Pons (tissue), 1 donor: Measurements from ENCODE around the gene STRADB.
"Not testable (repeated sequence)": the region's sequence is repeated elsewhere in the genome, so short reads cannot be mapped to it uniquely, and the experiment has no call there.

Experiments used
- DNase-seq: peaks from one replicate; pipeline ENCODE4 v3.0.0-alpha.2; 2016; ENCODE audit warnings: low spot score

Gene STRADB

DNA sequence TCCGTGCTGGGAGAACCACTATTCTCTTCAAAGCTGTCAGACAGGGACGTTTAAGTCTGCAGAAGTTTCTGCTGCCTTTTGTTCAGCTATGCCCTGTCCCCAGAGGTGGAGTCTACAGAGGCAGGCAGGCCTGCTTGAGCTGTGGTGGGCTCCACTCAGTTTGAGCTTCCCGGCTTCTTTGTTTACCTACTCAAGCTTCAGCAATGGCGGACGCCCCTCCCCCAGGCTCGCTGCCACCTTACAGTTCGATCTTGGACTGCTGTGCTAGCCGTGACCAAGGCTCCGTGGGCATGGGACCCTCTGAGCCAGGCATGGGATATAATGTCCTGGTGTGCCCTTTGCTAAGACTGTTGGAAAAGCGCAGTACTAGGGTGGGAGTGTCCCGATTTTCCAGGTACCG, 21.2 kb upstream of the STRADB start:
- not testable (repeated sequence) for DNase-seq

DNA sequence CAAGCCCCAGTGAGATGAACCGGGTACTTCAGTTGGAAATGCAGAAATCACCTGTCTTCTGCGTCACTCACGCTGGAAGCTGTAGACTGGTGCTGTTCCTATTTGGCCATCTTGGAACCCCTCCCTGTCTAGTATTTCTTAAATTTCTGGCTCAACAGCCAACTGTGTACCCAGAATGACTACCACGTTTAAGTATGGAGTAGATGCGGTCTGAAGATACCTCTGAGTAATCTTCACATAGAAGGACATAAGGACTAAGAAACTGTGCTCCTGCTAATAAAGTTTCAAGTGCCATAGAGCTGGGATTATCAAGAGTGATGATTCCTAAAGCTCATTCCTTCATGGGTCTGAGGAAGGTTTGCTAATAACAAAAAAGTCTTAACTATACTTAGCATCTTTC, 20.7 kb upstream of the STRADB start:
- no peak for DNase-seq

DNA sequence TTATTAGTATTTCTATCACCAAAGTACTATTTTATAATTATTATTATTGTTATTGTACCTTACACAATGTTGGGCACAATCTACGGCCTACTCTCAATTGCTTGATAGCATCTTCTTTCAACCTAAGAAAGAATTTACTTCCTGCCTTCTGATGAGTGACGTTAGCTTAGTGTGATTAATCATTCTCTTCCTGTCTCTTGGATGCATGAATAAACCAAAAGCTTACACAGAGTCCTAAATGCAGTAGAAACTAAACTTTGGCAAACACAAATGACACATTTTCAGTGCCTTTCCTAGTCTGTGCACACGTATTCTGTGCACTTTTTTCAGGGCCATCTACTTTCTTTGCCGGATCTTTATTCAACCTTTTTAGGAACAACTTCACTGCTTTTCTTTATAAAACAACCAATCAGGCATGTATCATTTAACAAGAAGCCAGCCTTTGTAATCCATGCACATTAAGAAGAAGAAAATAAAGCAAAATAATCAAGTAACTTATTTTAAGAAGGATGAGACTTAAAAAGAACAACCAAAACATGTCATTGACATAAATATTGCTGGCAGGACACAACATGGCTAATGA, 19.4 kb upstream of the STRADB start:
- no peak for DNase-seq

DNA sequence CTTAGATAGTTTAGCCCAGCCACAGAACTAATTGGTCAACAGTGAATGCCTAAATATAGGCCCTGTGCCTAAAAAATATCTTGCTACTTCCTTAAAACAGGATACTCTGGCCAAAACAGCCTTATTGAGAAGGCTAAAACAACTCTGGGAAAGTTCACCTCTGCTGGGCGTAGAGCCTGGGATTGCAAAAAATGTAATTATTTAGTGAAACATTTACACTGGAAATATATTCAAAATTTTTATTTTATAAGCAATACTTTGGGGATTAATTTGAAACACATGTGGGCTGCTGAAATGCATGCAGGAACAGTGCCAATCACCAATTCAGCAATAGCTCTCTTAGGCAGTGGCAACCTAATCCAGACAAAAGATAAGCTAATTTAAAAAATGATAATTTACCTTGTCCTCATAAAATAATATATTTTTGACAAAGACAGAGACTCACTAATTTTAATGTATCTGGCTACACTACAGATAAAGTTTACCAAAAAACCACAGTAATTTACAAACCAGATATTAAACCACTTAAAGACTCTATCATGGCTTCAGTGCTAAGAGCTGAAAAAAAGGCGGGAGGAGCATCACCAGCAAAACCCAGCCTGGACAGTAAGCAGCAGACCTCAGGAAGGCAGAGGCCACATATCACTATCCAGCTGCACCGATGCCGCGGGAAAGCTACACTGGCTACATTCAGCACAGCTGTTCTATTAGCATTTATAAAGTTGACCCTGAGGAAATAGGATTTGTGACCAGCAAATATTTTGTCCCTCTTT, 18.7 kb upstream of the STRADB start:
- DNase-seq, result no peak

DNA sequence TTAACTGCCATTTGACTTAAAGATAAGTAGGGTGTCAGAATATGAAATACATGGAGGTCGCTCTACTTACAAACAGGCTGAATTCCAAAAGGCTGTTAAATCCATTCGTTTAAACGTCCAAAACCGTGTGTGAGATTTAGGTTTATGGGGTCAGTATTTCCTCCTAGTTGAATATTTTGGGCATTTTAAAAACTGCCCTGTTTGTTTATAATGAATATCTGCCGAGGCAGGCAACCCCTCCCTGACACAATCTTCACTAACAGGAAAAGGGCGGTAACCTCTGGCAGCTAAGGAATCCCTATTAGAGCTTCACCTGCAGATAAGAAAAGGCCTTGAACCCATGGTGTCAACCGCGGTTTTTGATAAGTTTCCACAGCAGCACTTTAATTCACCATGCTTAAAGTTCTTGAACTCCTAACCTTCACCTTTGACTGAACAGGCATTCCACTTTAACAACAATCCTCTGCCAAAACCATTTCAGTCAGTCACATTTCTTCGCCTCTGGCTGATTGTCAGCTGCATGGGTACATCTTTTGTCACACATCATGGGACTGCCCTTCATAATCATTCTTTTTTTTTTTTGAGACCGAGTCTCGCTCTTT, 18.0 kb upstream of the STRADB start:
- DNase-seq, result no peak

DNA sequence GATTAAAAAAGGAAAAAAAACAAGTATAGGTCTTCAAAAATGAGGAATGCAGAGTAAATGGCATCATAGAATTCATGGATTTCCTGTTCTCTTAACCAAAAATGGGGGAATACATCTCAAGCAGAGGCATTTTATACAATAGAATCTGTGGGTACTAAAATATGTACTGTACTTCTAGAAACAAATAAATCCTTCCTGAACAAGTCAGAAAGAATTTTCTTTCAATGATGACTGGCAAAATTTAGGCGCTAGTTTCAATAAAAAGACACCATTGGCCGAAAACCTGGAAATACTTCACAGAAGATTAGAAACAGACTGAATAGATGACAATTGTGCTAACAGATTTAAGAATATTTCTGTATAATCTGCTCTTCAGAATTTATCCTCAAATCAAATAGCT, 15.4 kb upstream of the STRADB start:
- no peak for DNase-seq

DNA sequence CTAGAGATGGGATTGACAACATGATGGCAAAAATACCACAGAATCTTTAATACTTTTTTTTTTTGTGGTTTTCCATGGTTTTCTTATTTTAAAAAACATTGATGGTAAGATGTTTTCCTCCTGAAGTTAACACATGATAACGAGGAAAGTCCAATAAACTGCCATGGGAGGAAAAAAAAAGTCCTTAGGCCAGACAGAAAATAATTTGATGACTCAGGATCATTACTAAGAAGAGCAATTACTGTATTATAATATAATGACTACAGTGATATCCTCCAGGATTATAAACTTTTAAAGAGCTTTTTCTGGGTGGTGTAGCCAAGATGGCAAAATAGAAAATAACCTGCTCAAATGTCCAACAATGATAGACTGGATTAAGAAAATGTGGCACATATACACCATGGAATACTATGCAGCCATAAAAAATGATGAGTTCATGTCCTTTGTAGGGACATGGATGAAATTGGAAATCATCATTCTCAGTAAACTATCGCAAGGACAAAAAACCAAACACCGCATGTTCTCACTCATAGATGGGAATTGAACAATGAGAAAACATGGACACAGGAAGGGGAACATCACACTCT, 12.1 kb upstream of the STRADB start:
- not testable (repeated sequence) for DNase-seq

DNA sequence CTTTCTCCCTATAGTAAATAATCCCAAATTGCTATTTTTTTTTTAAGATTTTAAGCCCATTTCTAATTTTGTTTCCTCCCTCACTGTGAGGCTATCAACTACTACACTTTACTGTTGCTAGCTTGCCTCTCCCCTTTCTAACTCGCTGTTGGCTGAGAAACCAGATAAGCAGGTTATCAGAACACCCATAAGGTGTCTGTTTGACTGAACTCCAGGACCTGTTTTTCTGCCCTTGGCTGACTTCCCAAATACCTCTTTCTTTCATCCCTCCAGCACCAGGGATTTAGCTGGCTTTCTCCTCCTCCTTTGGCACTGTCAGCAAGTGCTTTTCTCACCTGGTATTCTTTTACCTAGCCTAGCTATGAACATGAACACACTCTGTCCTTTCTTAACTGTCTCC, 11.4 kb upstream of the STRADB start:
- no peak for DNase-seq

DNA sequence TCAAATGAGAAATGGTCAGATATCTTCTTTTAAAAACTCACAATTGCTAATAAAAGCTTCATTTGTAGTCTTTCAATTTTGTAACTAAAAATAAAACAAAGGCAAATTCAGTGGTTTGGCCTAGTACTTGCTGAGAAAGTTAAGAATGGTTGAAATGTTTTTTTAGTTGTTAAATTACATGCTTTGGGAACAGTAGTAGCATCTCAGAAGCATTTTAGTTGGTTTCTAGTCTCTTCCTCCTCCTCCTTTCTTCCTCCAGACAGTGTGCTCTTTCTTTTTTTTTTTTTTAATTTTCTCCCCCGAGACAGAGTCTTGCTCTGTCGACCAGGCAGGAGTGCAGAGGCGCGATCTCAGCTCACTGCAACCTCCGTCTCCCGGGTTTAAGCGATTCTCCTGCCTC, 10.1 kb upstream of the STRADB start:
- no peak for DNase-seq

DNA sequence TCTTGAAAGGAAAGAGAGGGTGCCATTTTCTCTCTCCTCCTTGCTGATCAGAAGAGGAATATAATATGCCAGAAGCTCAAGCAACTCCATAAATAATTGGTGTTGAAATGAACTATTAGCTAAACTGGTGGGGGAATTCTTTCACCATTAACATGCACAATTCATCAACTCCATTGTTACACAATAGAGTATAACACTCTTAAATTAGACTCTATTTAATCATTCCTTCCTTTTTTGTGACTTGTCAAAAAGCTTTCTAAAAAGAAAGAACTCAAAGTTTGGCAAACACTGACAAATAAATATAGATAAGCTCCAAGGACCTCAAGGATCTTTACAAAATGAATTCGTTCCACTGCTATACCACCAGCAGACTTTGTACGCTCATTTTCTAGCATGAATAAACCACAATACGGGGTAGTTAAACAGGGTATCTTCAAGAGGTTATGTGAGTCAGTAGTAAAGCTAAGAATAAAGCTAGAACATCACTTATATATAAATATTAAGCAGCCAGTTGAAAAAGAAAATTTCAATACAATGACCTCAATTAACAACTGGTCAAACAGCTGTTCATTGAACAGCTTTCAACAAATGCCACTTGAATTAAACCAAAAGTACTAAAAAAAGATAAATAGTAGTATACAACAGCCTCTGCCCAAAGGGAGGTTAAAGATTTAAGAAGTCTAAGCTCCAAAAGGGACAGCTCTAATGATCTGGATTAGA, 6.6 kb upstream of the STRADB start:
- no peak for DNase-seq

DNA sequence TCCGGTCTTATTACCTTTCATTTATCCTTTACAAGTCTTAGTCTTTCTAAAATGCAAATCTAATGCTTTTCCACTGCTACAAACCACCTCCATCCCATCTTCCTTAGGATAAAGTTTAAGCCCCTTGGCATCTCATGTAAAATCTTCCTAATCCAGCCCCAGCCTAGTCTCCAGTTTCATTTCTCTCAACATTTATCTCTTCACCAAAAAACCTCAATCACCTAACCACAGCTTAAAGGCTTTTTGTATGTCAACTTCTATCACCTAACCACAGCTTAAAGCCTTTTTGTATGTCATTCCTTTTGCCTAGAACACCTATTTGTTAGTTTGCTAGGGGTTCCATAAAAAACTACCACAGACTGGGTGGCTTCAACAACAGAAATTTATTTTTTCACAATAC, 4.5 kb upstream of the STRADB start:
- DNase-seq, result no peak

DNA sequence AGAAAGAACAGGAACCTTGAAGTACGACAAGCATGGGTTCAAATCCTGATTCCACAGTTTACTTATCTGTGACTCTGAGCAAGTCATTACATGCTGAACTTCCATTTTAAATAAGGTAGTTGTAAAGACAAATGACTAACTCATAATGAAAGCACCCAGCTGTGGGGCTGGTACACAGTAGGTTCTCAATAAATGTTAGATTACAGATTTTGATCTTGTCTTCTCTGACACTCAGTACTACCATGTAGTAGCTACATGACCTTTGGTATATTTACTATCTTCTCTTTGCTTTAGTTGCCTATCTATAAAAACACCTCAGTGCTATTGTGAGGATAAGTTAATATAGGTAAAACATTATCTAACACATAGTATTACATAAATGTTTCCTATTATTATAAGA, 3.5 kb upstream of the STRADB start:
- no peak for DNase-seq

DNA sequence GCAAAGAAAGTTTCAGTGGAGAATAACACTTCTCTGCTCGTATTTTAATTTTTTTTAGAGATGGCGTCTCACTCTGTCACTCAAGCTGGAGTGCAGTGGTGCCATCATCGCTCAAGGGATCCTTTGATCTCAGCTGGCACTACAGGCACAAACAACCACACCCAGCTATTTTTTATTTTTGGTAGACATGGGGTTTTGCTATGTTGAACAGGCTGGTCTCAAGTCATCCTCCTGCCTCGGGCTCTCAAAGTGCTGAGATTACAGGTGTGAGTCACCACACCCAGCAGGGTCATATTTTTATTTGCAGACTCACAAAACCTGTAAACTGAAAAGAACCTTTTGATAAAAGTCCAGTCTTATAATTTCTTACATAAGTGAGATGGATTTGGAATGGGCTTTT, 2.8 kb upstream of the STRADB start:
- DNase-seq, result no peak

DNA sequence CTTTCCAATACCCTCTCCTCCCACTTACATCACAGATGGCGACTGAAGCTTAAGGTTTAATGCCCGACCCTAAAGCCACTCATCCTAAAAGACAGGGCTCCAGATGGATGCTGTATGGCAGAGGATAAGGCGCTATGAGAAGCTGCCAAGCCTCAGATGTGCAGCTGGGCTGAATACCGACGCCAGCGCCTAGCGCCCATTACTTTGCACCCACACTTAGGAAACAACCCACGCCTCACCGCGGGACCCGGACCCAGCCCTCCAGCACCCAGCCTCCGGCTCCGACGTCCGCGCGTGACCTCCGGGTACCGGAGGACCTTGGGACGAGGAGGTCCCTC, 617 bp upstream of the STRADB start:
- peak; percentile 54 for DNase-seq

DNA sequence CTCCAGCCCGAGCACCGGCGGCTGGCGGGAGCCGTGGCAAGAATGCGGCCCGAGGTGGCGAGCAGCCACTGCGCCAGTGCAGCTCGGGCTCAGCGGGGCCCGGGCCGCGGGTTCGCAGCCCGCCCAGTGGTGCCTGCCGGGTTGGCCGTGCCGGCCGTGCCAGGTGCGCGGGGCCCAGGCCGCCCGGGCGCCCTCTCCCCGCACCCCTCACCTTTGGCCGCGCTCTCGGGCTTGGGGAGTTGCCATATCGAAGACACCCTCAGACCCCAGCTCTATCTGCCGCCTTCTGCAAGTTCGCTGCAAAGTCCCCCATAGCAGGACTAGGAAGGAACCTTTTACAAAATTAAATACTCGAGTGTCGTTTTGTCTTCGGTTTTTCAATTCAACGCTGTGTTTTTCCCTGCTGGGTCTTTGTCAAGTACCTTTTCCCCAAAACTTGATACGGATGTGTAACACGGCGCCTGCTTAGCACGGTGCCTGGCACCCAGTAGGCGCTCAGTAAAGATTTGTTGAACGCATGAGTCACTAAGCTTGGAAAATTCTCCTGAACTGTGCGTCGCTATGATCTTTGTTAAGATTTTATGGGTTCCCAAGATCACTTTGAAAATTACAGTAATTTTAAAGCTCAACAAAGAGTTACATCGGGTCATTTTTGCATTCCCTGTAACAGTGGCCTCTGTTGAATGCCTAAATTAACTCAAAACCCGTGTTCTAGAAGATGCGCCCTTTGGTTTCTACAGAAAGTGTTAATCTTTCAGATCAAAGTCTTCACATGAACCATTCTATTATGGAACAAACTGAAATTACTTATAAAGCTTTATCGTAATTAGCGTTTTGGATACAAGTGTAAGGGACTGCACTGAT, 750 bp downstream of the STRADB start:
- peak; percentile 38 for DNase-seq

DNA sequence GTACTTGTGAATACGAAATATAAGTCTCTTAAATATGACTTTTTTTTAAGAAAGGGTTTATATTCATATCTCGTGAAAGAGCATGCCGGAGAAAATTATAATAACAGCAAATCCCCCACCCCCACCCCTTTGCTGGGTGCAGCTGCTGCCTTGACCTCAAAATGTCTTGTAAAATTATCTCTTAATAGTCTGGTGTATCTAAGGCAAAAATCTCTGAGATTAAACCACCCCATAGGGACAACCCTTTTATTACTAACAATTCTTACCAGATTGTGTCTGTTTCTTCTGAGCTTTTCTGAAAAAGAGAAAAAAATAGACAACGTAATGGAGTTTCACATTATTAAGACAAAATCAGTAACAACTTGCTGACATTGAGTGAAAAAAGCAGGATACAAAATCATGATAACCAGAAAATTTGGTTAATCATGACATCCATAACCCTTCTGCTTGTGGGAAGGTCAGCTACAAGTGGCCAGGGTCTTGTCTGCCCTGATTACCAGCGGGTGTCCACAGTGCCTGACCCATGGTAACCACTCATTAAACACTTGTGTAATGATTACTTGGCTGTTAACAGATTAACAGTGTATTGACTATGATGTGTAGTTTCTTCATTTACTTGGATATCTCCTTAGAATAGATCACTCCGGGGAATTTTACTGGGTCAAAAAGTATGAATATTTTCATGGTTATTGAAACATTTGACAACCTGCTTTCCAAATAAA, 1.5 kb downstream of the STRADB start:
- DNase-seq, result no peak

DNA sequence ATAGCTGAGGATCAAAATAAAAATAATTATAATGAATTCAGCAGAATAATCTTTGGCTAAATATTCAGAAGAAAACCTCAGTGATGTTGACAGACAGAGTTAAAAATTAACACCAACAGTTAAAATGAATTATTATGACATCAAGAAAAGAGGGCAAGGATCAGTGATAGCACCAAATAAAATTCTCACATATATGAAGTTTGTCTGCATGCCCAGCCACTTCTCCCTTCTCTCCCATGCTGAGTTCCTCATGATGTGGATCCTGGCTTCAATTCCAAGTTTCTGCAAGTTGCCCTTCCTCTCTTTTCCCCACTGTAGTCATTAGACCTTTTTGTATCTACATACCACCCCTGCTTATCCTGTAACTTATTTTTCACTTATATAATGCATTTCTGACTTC, 6.8 kb downstream of the STRADB start:
- DNase-seq, result no peak

DNA sequence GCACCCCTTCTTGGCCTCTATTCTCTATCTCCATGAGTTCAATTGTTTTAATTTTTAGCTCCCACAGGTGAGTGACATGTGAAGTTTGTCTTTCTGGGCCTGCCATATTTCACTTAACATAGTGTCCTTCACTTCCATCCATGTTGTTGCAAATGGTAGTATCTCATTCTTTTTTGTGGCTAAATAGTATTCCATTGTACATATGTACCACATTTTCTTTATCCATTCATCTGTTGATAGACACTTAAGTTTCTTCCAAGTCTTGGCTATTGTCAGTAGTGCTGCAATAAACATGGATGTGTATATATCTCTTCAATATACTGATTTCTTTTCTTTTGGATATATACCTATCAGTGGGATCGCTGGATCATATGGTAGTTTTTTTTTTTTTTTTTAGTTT, 9.0 kb downstream of the STRADB start:
- no peak for DNase-seq

DNA sequence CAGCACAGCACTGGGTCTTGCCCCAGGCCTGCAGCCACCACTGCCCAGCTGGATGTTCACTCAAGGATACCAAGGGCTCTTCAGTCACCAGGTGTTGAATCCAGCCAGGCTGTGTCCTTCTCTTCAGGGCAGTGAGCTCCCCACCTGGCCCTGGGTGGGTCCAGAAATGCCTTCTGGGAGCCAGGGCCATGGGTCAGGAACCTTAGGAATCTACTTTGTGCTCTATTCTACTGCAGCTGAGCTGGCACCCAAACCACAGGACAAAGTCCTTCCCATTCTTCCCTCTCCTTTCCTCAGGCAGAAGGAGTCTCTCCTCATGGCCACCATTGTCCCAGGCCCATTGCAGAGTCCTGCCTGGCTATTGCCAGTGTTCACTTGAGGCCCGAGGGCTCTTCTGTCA, 13.0 kb downstream of the STRADB start:
- DNase-seq, result no peak

DNA sequence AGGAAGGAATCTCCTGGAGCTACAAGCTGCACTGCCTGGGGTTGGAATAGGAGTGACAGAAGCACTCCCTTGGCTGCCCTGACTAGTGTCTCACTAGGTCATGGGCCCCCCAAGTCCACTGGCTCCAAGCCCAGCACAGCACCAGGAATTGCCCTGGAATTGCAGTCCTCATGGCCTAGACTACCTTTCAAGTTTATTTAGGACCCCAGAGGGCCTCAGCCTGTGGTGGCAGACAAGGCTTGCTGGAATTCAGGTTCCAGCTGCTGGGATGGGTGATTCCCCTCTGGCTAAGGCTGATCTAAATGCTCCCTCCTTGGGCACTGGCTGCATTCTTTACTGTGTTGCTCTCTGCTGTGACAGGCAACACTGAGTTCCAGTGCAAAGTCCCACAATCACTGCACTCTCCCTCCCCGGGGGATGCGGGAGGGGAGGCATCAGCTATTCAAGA, 14.0 kb downstream of the STRADB start:
- peak; percentile 76 for DNase-seq
